ENCODE results near the gene CYP27C1.

- no peak for TF ChIP-seq EZH2 (IDR thresholded peaks at IDR 0.05)
- TF ChIP-seq EZH2phosphoT487 (IDR thresholded peaks at IDR 0.05): no peak
- no peak for TF ChIP-seq CTCF (IDR thresholded peaks at IDR 0.05)
These were observed 13.6 kb upstream of the CYP27C1 start for GRCh38 chr2:127233710-127234109.
